ES-I3 (cell line): Measurements from ENCODE around the gene TWNK.

Experiments used
- H3K36me3 ChIP-seq: 2 replicates; pipeline ENCODE4 v1.6.1; 2013; ENCODE audit warnings: mild to moderate bottlenecking, low read length, control low read depth, moderate library complexity; ENCODE audit not compliant: insufficient read depth
- H3K4me1 ChIP-seq: 2 replicates; pipeline ENCODE4 v1.6.1; 2013; ENCODE audit warnings: mild to moderate bottlenecking, control low read depth, low read length; ENCODE audit not compliant: insufficient read depth
- H3K9ac ChIP-seq: 2 replicates; pipeline ENCODE4 v1.6.1; 2013; ENCODE audit warnings: low read depth, mild to moderate bottlenecking, low read length, moderate library complexity
- H3K9me3 ChIP-seq: 2 replicates; pipeline ENCODE4 v1.6.1; 2013; ENCODE audit warnings: mild to moderate bottlenecking, low read length, moderate library complexity; ENCODE audit not compliant: control insufficient read depth, insufficient read depth

Gene TWNK

GRCh38 chr10:101018600-101019439 is 31.5 kb downstream of the TWNK start:
- Histone ChIP-seq H3K9me3 (no peaks in the 10 kb centered on the region), H3K4me1 (no peaks in the 10 kb centered on the region; the same call in 1 of the 2 replicates), H3K36me3 (no peaks in the 10 kb centered on the region), H3K9ac (peak overlapping the region; percentile 32; the same call in 1 of the 2 replicates)

GRCh38 chr10:101019440-101019703 is 32.0 kb downstream of the TWNK start:
- H3K9me3 ChIP-seq: no peaks in the 10 kb centered on the region
- H3K9ac ChIP-seq: no peak overlapping the region
- no peaks in the 10 kb centered on the region; the same call in 1 of the 2 replicates for H3K4me1 ChIP-seq
- H3K36me3 ChIP-seq: no peaks in the 10 kb centered on the region

GRCh38 chr10:101020427-101021075 is 33.2 kb downstream of the TWNK start:
- Histone ChIP-seq H3K36me3 (no peaks in the 10 kb centered on the region), H3K4me1 (no peaks in the 10 kb centered on the region; the same call in 1 of the 2 replicates), H3K9me3 (no peaks in the 10 kb centered on the region), H3K9ac (no peak overlapping the region)

GRCh38 chr10:101021239-101021638 is 33.9 kb downstream of the TWNK start:
- Histone ChIP-seq H3K9ac (no peak overlapping the region), H3K9me3 (no peaks in the 10 kb centered on the region), H3K4me1 (no peaks in the 10 kb centered on the region; the same call in 1 of the 2 replicates), H3K36me3 (no peaks in the 10 kb centered on the region)

- no peaks in the 10 kb centered on the region for H3K36me3 ChIP-seq
- no peak overlapping the region for H3K9ac ChIP-seq
- H3K4me1 ChIP-seq: no peaks in the 10 kb centered on the region; the same call in 1 of the 2 replicates
- H3K9me3 ChIP-seq: no peaks in the 10 kb centered on the region
These were observed 34.4 kb downstream of the TWNK start for GRCh38 chr10:101021692-101022251.

- Histone ChIP-seq H3K9ac (no peak overlapping the region), H3K9me3 (no peaks in the 10 kb centered on the region), H3K4me1 (no peaks in the 10 kb centered on the region; the same call in 1 of the 2 replicates), H3K36me3 (no peaks in the 10 kb centered on the region)
These were observed 35.8 kb downstream of the TWNK start for GRCh38 chr10:101022967-101023705.

GRCh38 chr10:101027106-101027720 is 39.9 kb downstream of the TWNK start:
- H3K9ac ChIP-seq: no peak overlapping the region
- no peaks in the 10 kb centered on the region for H3K36me3 ChIP-seq
- peaks cover 11% of the 10 kb centered on the region for H3K4me1 ChIP-seq
- H3K9me3 ChIP-seq: no peaks in the 10 kb centered on the region

- no peaks in the 10 kb centered on the region for H3K9me3 ChIP-seq
- no peaks in the 10 kb centered on the region for H3K36me3 ChIP-seq
- H3K9ac ChIP-seq: no peak overlapping the region
- peaks cover 14% of the 10 kb centered on the region for H3K4me1 ChIP-seq
These were observed 41.3 kb downstream of the TWNK start for GRCh38 chr10:101028446-101029337.

- peaks cover 14% of the 10 kb centered on the region for H3K4me1 ChIP-seq
- H3K9ac ChIP-seq: peak overlapping the region; percentile 47; the same call in 1 of the 2 replicates
- no peaks in the 10 kb centered on the region for H3K9me3 ChIP-seq
- H3K36me3 ChIP-seq: no peaks in the 10 kb centered on the region
These were observed 42.4 kb downstream of the TWNK start for GRCh38 chr10:101029520-101030295.

GRCh38 chr10:101030496-101031127 is 43.3 kb downstream of the TWNK start:
- H3K9me3 ChIP-seq: no peaks in the 10 kb centered on the region
- peaks cover 14% of the 10 kb centered on the region for H3K4me1 ChIP-seq
- H3K9ac ChIP-seq: peak overlapping the region; percentile 47
- no peaks in the 10 kb centered on the region for H3K36me3 ChIP-seq

GRCh38 chr10:101031128-101031795 is 43.9 kb downstream of the TWNK start, which contains the start of the genes PDZD7 and SFXN3:
TSS of gene PDZD7 (minus strand) at chr10:101031129. CDS start at chr10:101030219, 910 bp downstream.
TSS of gene SFXN3 (plus strand) at chr10:101031234. CDS start at chr10:101034695, 3,461 bp downstream.
- Histone ChIP-seq H3K9ac (peak within 1 kb of the TSS; percentile 47), H3K4me1 (peaks cover 14% of the 10 kb centered on the region), H3K36me3 (no peaks in the 10 kb centered on the region), H3K9me3 (no peaks in the 10 kb centered on the region)
